NCI-H1694 (cell line): Measurements from ENCODE around the gene PC.

Source experiments
- DNase-seq: peaks from one replicate; lab custom pipeline; 2025; lab: John Stamatoyannopoulos, UW

Gene PC

DNA sequence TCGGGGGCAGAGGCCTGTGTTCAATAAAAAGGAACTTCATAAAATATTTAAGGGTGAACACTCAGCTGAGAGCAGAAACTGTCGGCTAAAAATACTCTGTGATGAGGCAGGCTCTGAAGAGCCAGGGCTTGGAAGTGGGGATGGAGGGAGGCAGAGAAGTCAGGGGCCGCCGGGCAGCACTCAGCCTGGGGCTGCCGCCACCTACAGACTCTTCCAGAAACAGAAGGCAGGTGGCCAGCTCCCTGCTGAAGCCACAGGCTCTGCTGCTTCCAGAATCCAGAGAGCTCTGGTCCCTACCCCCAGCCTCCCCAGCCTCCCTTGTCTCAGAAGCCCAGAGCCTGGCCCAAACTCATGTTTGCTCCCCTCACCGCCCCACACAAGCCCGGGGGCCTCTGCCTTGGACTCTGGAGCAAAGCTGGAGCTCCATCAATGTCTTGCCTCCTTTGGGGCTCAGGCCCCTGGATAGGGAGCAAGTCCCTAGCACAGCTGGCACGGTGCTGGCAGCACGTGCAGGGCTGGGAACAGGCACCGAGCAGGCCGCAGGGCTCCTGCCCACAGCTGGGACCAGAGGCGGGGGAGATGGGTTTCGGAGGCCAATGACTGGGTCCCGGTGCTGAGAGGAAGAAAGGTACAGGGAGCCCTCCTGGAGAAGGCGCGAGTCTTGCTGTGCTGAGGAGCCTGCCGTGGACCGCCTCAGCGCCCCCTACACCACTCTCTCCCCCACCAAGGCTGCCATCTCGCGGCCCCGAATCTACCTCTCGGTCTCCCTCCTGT lies 93.1 kb downstream of the PC start:
- no peak for DNase-seq

DNA sequence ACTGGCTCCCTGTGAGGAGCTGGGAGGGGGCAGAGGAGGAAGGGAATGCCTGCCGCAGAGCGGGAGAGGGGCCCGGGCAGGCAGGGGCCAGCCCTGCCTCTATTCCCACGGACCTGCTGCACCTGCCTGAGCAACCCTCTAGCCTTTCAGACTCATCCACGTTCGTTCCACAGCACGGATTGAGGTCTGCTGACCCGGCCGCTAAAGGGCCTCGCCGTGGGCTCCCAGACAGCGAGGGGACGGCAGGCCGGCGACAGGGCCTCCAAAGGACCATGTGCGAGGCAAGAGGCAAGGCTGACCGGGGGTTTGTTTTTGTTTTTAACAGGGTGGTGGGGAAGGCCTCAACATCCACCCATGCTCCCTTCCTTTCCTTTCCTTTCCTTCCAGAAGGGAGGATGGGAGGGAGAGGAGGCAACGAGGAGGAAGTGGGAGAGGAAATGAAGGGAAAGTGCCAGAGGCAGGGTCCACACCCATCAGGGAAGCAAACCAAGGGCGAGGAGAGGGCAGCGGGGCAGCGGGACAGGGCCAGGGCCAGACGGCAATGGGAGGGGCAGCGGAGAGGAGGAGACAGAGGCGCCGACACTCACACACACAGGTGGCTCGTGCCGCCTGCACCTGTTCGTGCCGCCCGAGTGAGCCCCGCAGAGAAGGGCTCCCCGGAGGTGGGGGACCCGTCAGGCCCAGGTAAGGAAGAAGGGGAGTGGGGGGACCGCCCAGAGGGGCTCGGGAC lies 93.8 kb downstream of the PC start:
- DNase-seq: no peak

DNA sequence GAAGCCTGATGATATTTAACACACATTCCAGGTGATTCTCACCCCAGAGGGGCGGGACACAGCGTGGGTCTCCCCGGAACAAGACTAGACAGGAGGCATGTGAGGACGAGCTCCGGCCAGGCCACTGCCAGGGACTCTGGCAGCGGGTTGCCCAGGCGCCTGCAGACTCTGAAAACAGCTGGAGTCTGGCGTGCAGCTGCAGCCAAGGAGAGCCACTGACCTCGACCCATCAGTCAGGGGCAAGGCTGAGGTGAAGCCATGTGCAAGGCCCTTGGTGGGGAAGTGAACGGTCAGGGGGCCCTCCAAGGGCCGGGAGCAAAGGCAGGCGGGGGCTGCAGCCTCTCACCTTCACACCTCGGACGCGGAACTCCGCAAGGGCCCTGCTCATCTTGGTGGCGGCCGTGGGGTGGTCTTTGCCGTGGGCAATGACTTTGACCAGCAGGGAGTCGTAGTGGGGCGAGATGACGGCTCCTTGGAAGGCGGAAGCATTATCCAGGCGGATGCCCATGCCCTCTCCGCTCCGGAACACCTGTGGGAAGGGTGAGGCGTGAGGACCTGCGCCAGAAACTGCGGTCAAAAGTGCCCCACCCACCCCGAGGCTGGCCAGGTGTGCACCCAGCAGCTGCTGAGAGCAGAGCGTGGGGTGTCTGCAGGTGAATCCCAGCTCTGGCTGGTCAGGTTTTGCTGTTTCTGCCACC lies 94.6 kb downstream of the PC start:
- no peak for DNase-seq

DNA sequence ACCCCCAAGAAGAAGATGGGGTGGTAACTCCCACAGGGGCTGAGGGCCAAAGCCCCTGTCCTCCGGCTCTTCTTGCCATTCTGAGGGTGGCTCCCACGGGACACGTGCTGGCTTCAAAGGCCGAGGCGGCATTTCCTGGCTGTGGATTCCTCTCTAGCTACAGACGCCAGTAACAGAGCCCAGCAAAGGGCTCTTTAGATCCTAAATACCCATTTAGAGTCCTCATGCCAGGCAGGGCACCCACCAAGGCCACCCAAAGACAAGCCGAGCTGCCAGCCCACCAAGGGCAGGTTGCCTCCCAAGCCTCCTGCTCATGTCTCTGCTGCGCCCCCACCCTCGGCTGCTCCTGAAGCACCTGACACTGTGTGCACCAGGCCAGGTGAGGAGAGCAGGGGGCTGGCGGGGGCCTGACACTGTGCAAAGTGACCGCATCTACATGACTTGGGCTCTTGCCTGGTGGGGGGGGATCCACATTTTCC lies 95.6 kb downstream of the PC start:
- DNase-seq: no peak

DNA sequence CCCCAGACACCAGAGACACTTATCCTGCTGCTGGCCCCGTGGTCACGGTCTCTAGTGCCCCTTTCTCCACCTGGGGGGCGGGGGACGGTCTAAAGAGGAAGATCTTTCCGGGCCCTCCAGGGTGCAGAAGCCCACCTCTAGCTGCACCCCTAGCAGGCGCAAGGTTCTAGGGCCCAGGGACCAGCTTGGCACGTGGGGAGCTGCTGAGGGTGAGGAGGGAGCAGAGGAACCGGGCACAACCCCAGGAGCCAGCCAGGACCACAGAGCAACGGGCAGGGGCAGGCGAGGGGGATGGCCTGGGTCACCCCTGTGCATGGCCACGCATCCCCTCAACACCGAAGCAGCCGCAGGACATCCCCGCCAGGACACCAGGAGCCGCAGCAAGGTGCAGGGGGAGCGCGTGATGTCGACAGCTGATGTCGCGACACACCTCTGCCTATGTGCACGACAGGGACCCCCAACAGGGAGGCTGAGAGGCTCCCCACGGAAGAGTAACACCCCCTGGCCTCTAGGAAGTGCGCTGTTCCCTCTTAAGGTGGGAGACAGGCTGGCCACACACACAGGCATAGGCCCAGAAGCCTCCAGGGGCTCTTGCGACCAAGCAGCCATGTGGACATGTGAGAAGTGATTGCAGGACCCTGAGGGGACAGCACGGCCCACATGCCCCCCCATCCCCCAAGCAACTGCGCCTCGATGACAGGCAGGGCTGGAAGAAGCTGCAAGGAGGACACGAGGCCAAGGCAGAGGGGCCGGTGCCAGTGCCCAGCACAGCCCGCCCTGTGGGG lies 96.2 kb downstream of the PC start:
- DNase-seq: no peak

GRCh38 chr11:66861038-66861773 lies 97.0 kb downstream of the PC start:
- DNase-seq: no peak

- no peak for DNase-seq
Measured at GRCh38 chr11:66860449-66860831, 97.7 kb downstream of the PC start.

- DNase-seq: no peak
Measured at GRCh38 chr11:66859686-66860448, 98.3 kb downstream of the PC start.

GRCh38 chr11:66858939-66859685 lies 99.1 kb downstream of the PC start:
- no peak for DNase-seq

DNA sequence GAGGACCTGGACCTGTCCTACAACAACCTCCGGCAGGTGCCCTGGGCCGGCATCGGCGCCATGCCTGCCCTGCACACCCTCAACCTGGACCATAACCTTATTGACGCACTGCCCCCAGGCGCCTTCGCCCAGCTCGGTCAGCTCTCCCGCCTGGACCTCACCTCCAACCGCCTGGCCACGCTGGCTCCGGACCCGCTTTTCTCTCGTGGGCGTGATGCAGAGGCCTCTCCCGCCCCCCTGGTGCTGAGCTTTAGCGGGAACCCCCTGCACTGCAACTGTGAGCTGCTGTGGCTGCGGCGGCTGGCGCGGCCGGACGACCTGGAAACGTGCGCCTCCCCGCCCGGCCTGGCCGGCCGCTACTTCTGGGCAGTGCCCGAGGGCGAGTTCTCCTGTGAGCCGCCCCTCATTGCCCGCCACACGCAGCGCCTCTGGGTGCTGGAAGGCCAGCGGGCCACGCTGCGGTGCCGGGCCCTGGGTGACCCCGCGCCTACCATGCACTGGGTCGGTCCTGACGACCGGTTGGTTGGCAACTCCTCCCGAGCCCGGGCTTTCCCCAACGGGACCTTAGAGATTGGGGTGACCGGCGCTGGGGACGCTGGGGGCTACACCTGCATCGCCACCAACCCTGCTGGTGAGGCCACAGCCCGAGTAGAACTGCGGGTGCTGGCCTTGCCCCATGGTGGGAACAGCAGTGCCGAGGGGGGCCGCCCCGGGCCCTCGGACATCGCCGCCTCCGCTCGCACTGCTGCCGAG lies 99.8 kb downstream of the PC start:
- no peak for DNase-seq

- DNase-seq: no peak
Measured at GRCh38 chr11:66857927-66858185, 100.3 kb downstream of the PC start.

GRCh38 chr11:66857234-66857926 lies 100.8 kb downstream of the PC start:
- DNase-seq: no peak

DNA sequence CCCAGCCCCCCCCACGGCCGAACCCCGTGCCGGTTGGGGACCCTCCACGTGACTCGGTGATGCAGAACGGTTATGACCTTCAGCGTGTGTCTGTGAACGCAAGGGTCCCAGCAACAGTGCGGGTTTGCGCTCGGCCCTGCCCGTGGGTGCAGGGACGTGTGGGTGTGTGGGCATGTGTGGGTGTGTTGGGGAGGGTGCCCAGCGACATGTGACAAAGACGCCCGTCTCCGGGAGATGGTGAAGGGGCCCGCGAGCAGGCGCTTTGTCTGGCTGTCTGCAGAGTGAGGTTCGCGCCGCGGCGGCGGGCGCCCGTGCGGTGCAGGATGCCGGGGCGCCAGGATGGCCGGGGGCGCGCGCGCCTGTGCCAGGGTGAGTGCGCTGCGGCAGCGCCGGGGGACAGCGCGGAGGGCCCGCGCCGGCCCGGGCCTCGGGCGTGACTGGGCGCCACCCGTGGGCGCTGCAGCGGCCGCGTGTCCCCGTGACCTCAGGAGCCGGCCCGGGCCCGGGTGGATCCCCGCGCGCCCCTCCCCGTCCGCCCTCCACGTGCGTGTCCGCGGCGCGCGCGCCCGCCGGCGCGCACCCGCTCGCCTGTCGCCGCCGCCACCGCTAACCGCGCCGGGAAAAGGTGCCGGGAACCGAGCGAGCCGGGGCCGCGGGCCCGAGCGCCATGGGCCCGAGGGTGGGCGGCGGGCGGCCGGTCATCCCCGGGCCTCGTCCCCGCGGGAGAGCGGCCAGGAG lies 101.5 kb downstream of the PC start, which contains the start of gene LRFN4:
TSS of gene LRFN4 (plus strand) at position 569 of the 738 bp plus-strand sequence. CDS start 681 bp downstream, outside the sequence.
- no peak for DNase-seq

- DNase-seq: peak; percentile 67
Measured at GRCh38 chr11:66855574-66856495, 102.3 kb downstream of the PC start.

GRCh38 chr11:66854729-66855211 lies 103.4 kb downstream of the PC start:
- no peak for DNase-seq

- no peak for DNase-seq
Measured at GRCh38 chr11:66854231-66854661, 103.9 kb downstream of the PC start.
